Endothelial cell of umbilical vein (primary cell): ENCODE data around the gene KCNQ1OT1. TPM values are rescaled to one million over a fixed set of nuclear protein-coding genes. Genes with fewer than 3 reads are reported as not detected.

ENCODE experiments used
- BruUV-seq: library from RNA; stranded (reverse); fragments of 400-500 nt; replicated peaks from 2 replicates; lab custom pipeline; 2021; lab: Mats Ljungman, UMichigan
- CTCF ChIA-PET: fragments of 300-600, 350-600 bp; sonication (Branson Sonifier 250); formaldehyde crosslinking; loops from one replicate; lab custom pipeline; 2021; ENCODE audit warnings: antibody characterized with exemption, inconsistent platforms; lab: Charles Lee
- POLR2A ChIA-PET: fragments of 300-600, 350-600 bp; sonication (Branson Sonifier 250); formaldehyde crosslinking; loops from one replicate; lab custom pipeline; 2021; ENCODE audit warnings: antibody characterized with exemption, inconsistent platforms; lab: Charles Lee
- DNase-seq: peaks from one replicate; pipeline ENCODE4 v3.0.0-alpha.2; 2011; ENCODE audit warnings: low read depth, low spot score
- FAIRE-seq: peaks from 2 replicates; lab custom pipeline; 2011; peaks lifted over from hg19 to GRCh38; lab: Jason Lieb, UNC
- H2AFZ ChIP-seq: 2 replicates; pipeline ENCODE4 v1.6.0; 2012; ENCODE audit warnings: low read depth, low read length, control low read depth, inconsistent platforms
- H3K27ac ChIP-seq: 2 replicates; pipeline ENCODE4 v1.5.1; 2011; ENCODE audit warnings: low read depth, mild to moderate bottlenecking, control low read depth, low read length, moderate library complexity; ENCODE audit not compliant: insufficient read depth
- H3K27me3 ChIP-seq, 2 experiments: 2 replicates each; pipeline versions ENCODE4 v1.6.0 to v1.6.1; 2011; ENCODE audit warnings: low read length in 2 of 2, mixed read lengths in 1 of 2; ENCODE audit not compliant: control insufficient read depth in 2 of 2, insufficient read depth in 2 of 2
- H3K36me3 ChIP-seq, 2 experiments: 2 replicates in 1 of 2; 3 replicates in 1 of 2; pipeline ENCODE4 v1.5.1; 2011; ENCODE audit warnings: low read length in 2 of 2, mild to moderate bottlenecking in 1 of 2, moderate library complexity in 1 of 2; ENCODE audit not compliant: control insufficient read depth in 2 of 2, insufficient read depth in 2 of 2; ENCODE audit errors: extremely low read depth in 1 of 2
- H3K4me1 ChIP-seq: 3 replicates; pipeline ENCODE4 v1.5.1; 2011; ENCODE audit warnings: mild to moderate bottlenecking, low read length; ENCODE audit not compliant: control insufficient read depth, insufficient read depth; ENCODE audit errors: extremely low read depth
- H3K4me2 ChIP-seq: 2 replicates; pipeline ENCODE4 v1.6.1; 2011; ENCODE audit warnings: low read length, control low read depth, mixed read lengths; ENCODE audit not compliant: insufficient read depth
- H3K4me3 ChIP-seq, 3 experiments: fragments of 200-600 bp in 1 of 3; sonication (generic), shearing (Covaris generic) in 1 of 3; replicated peaks in 1 of 3; 2 replicates each; pipeline ENCODE4 v1.5.1; 2011 to 2016; ENCODE audit warnings: control low read depth in 3 of 3, low read length in 3 of 3, mild to moderate bottlenecking in 2 of 3, inconsistent platforms in 1 of 3, low read depth in 1 of 3, moderate library complexity in 1 of 3; ENCODE audit not compliant: insufficient read depth in 1 of 3
- H3K79me2 ChIP-seq: 2 replicates; pipeline ENCODE4 v1.6.0; 2012; ENCODE audit warnings: low read length, inconsistent platforms; ENCODE audit not compliant: control insufficient read depth, insufficient read depth
- H3K9ac ChIP-seq: replicated peaks from 2 replicates; pipeline ENCODE3; 2011; ENCODE audit warnings: low read length, control low read depth; ENCODE audit not compliant: insufficient read depth; ENCODE audit errors: extremely low read depth
- H3K9me1 ChIP-seq: replicated peaks from 3 replicates; pipeline ENCODE4 v1.6.0; 2011; ENCODE audit warnings: mild to moderate bottlenecking, low read length; ENCODE audit not compliant: control insufficient read depth, insufficient read depth; ENCODE audit errors: extremely low read depth
- H3K9me3 ChIP-seq: replicated peaks from 2 replicates; pipeline ENCODE4 v1.5.1; 2012; ENCODE audit warnings: low read length, inconsistent platforms; ENCODE audit not compliant: control insufficient read depth, insufficient read depth
- H4K20me1 ChIP-seq: replicated peaks from 2 replicates; pipeline ENCODE3; 2011; ENCODE audit warnings: mild to moderate bottlenecking, low read length; ENCODE audit not compliant: control insufficient read depth, insufficient read depth; ENCODE audit errors: extremely low read depth
- CTCF ChIP-seq, 2 donors: IDR thresholded peaks; 1 replicate in 1 of 2; 2 replicates in 1 of 2; pipeline ENCODE4 v1.5.1; 2011; ENCODE audit warnings: low read length in 2 of 2, mild to moderate bottlenecking in 2 of 2, moderate library complexity in 2 of 2, control low read depth in 1 of 2, inconsistent platforms in 1 of 2, low read depth in 1 of 2; ENCODE audit not compliant: insufficient read depth in 1 of 2; ENCODE audit errors: extremely low read depth in 1 of 2
- EZH2 ChIP-seq: IDR thresholded peaks from 2 replicates; pipeline ENCODE4 v1.6.1; 2012; ENCODE audit warnings: borderline replicate concordance, low read depth, mild to moderate bottlenecking, moderate library complexity, low read length, inconsistent platforms; ENCODE audit not compliant: severe bottlenecking
- FOS ChIP-seq: IDR thresholded peaks from 2 replicates; pipeline ENCODE4 v1.6.1; 2011; ENCODE audit warnings: mild to moderate bottlenecking, low read length, moderate library complexity, borderline replicate concordance; ENCODE audit not compliant: insufficient read depth
- GATA2 ChIP-seq: IDR thresholded peaks from 2 replicates; pipeline ENCODE4 v1.7.0; 2011; ENCODE audit warnings: low read depth, mild to moderate bottlenecking, moderate library complexity, mixed read lengths, low read length; ENCODE audit not compliant: insufficient read length, insufficient read depth
- JUN ChIP-seq: IDR thresholded peaks from 2 replicates; pipeline ENCODE4 v1.6.1; 2011; ENCODE audit warnings: borderline replicate concordance, low read depth; ENCODE audit not compliant: insufficient read length, insufficient read depth
- MAX ChIP-seq: IDR thresholded peaks from 2 replicates; pipeline ENCODE4 v1.6.1; 2011; ENCODE audit not compliant: insufficient read depth, insufficient read length
- MYC ChIP-seq: IDR thresholded peaks from one replicate; pipeline ENCODE4 v1.6.1; 2011; ENCODE audit warnings: mild to moderate bottlenecking, low read depth, low read length
- POLR2A ChIP-seq: IDR thresholded peaks from 2 replicates; pipeline ENCODE4 v1.6.1; 2012; ENCODE audit warnings: low read depth, mild to moderate bottlenecking, control low read depth, low read length
- POLR2AphosphoS5 ChIP-seq: IDR thresholded peaks from 2 replicates; pipeline ENCODE4 v1.6.1; 2012; ENCODE audit warnings: low read depth, mild to moderate bottlenecking, control low read depth, low read length, moderate library complexity; ENCODE audit not compliant: insufficient read depth
- dilution Hi-C: fragments of 300-500 bp; cut with MboI; formaldehyde crosslinking; loops from one replicate; pipeline ENCODE4 v1.15.0; 2019; ENCODE audit warnings: low sequenced_read_pairs; ENCODE audit not compliant: extremely low pct_ligation_motif_present
- intact Hi-C: fragments of 100-400 bp; cut with micrococcal nuclease; formaldehyde crosslinking; loops from one replicate; pipeline ENCODE4 v1.10.0; 2022
- polyA plus RNA-seq, 4 experiments: library from polyadenylated mRNA; depleted of rRNA in 3 of 4; stranded (reverse) in 3 of 4; unstranded in 1 of 4; fragments of >200 nt; gene quantifications; 2 replicates each; pipeline versions ENCODE4 v1.2.1 to v1.2.3, GENCODE V29; 2011 to 2012; ENCODE audit warnings: missing spikeins in 1 of 4
- total RNA-seq: library from RNA; stranded (reverse); gene quantifications from 2 replicates; pipeline ENCODE4 v1.2.3, GENCODE V29; 2021

The KCNQ1OT1 gene
- total and polyA plus RNA-seq, 2 donors (not counting 3 experiments of a cell fraction or from before 2014, with no cell fraction given), result 0.11 to 1.8 TPM

GRCh38 chr11:2728663-2729332 is 29.0 kb upstream of the KCNQ1OT1 start:
- no peak for FAIRE-seq
- no peaks in the 10 kb centered on the region for H3K9me3 ChIP-seq
- no peak overlapping the region for H2AFZ ChIP-seq

More at GRCh38 chr11:2728663-2729332, 29.0 kb upstream of the KCNQ1OT1 start:
- TF ChIP-seq MAX (no peak), FOS (no peak), EZH2 (no peak), JUN (no peak), CTCF (IDR thresholded peaks at IDR 0.05; ENCODE audit: extremely low read depth in 1 of 2, insufficient read depth in 1 of 2, low read depth in 1 of 2, low read length in 2 of 2) (no peak), MYC (no peak), POLR2A (no peak), GATA2 (no peak), POLR2AphosphoS5 (no peak)
- no peak for DNase-seq
- Histone ChIP-seq H3K9me1 (no peaks in the 10 kb centered on the region), H3K9ac (no peak overlapping the region), H3K4me2 (no peak overlapping the region), H4K20me1 (no peaks in the 10 kb centered on the region), H3K4me3 (no peak overlapping the region), H3K79me2 (no peaks in the 10 kb centered on the region), H3K27ac (no peak overlapping the region), H3K36me3 (no peaks in the 10 kb centered on the region), H3K4me1 (no peaks in the 10 kb centered on the region), H3K27me3 (peaks cover 0 to 3% of the 10 kb centered on the region in 2 experiments)
- CTCF ChIA-PET, result no interaction called here
- intact Hi-C loops, result no loop called here
- BruUV-seq, result no TSS peak
- POLR2A ChIA-PET, result no interaction called here
- dilution Hi-C loops, result no loop called here
